Measurements from ENCODE around the gene RGS12. TPM values are rescaled to one million over a fixed set of nuclear protein-coding genes. Genes with fewer than 3 reads are reported as not detected.

Gene RGS12
- total RNA-seq, 4 donors from 2014 or later = 14.6 to 25.1 (median 20.9) TPM

GRCh38 chr4:3313139-3313538 lies 20.3 kb downstream of the RGS12 start:
- no peaks in the 10 kb centered on the region for H3K9me3 ChIP-seq
- TF ChIP-seq POLR2A (IDR thresholded peaks at IDR 0.05) (no peak), CTCF (IDR thresholded peaks at IDR 0.05) (no peak)
- peaks cover 5 to 8% of the 10 kb centered on the region in 2 donors for H3K36me3 ChIP-seq
- H3K4me3 ChIP-seq (replicated peaks in 1 of 3) = no peak overlapping the region
- no peaks in the 10 kb centered on the region for H3K4me1 ChIP-seq
- no peak overlapping the region for H3K27ac ChIP-seq
- WGBS, 2 donors = 83 to 86% methylated on average over 9 of the region's 9 CpGs
- no peaks in the 10 kb centered on the region for H3K27me3 ChIP-seq
- intact Hi-C loops (cut with DNase I) = no loop called here
- DNase-seq = no peak

- WGBS, 2 donors = 88 to 90% methylated on average over 16 of the region's 16 CpGs
- H3K9me3 ChIP-seq = no peaks in the 10 kb centered on the region
Observed at GRCh38 chr4:3313556-3314228, 20.9 kb downstream of the RGS12 start.

GRCh38 chr4:3314706-3315260 lies 22.0 kb downstream of the RGS12 start:
- H3K9me3 ChIP-seq = no peaks in the 10 kb centered on the region
- peaks cover 5 to 8% of the 10 kb centered on the region in 2 donors for H3K36me3 ChIP-seq
- no peak for TF ChIP-seq CTCF (IDR thresholded peaks at IDR 0.05)
- no peak for TF ChIP-seq POLR2A (IDR thresholded peaks at IDR 0.05)
- no peak overlapping the region for H3K27ac ChIP-seq
- intact Hi-C loops (cut with DNase I) = no loop called here
- WGBS, 2 donors = 93 to 95% methylated on average over 13 of the region's 13 CpGs
- no peaks in the 10 kb centered on the region for H3K4me1 ChIP-seq
- DNase-seq = no peak
- no peaks in the 10 kb centered on the region for H3K27me3 ChIP-seq
- no peak overlapping the region for H3K4me3 ChIP-seq (replicated peaks in 1 of 3)

More at GRCh38 chr4:3313556-3314228, 20.9 kb downstream of the RGS12 start:
- TF ChIP-seq CTCF (IDR thresholded peaks at IDR 0.05) = no peak
- no peak for TF ChIP-seq POLR2A (IDR thresholded peaks at IDR 0.05)
- peaks cover 5 to 8% of the 10 kb centered on the region in 2 donors for H3K36me3 ChIP-seq
- intact Hi-C loops (cut with DNase I) = no loop called here
- H3K4me1 ChIP-seq = no peaks in the 10 kb centered on the region
- no peaks in the 10 kb centered on the region for H3K27me3 ChIP-seq
- no peak for DNase-seq
- H3K4me3 ChIP-seq (replicated peaks in 1 of 3) = no peak overlapping the region
- H3K27ac ChIP-seq = no peak overlapping the region

GRCh38 chr4:3315566-3315965 lies 22.7 kb downstream of the RGS12 start:
- 79 to 91% methylated on average over 7 of the region's 7 CpGs for WGBS, 2 donors
- H3K9me3 ChIP-seq = no peaks in the 10 kb centered on the region
- DNase-seq = no peak
- H3K4me3 ChIP-seq (replicated peaks in 1 of 3) = no peak overlapping the region
- H3K4me1 ChIP-seq = no peaks in the 10 kb centered on the region
- no peak overlapping the region for H3K27ac ChIP-seq
- intact Hi-C loops (cut with DNase I) = no loop called here
- peaks cover 5 to 8% of the 10 kb centered on the region in 2 donors for H3K36me3 ChIP-seq
- TF ChIP-seq POLR2A (IDR thresholded peaks at IDR 0.05) = no peak
- no peak for TF ChIP-seq CTCF (IDR thresholded peaks at IDR 0.05)
- H3K27me3 ChIP-seq = no peaks in the 10 kb centered on the region

GRCh38 chr4:3316146-3316545 lies 23.3 kb downstream of the RGS12 start:
- no peak overlapping the region for H3K27ac ChIP-seq
- TF ChIP-seq POLR2A (IDR thresholded peaks at IDR 0.05) (no peak), CTCF (IDR thresholded peaks at IDR 0.05) (no peak)

More at GRCh38 chr4:3316146-3316545, 23.3 kb downstream of the RGS12 start:
- H3K4me1 ChIP-seq = peaks cover 0 to 1% of the 10 kb centered on the region in 2 donors
- no peak for DNase-seq
- no peaks in the 10 kb centered on the region for H3K9me3 ChIP-seq
- H3K4me3 ChIP-seq (replicated peaks in 1 of 3) = no peak overlapping the region
- no peaks in the 10 kb centered on the region for H3K27me3 ChIP-seq
- WGBS, 2 donors = 92% methylated on average over 18 of the region's 18 CpGs
- H3K36me3 ChIP-seq = peaks cover 5 to 8% of the 10 kb centered on the region in 2 donors
- intact Hi-C loops (cut with DNase I) = no loop called here

Measured in thyroid gland (tissue), 4 donors.